Head of caudate nucleus (tissue), 42 donors: ENCODE measurements around the gene EDRF1.

Source experiments
- DNase-seq, 42 donors: peaks; one replicate each; pipeline versions ENCODE4 v3.0.0 to v3.0.0-alpha.2; 2020 to 2021; ENCODE audit warnings: mixed read lengths in 7 of 42
- intact Hi-C: fragments of 100-400 bp; cut with DNase I; formaldehyde crosslinking; loops from one replicate; pipeline ENCODE4 v1.15.0; 2022

The EDRF1 gene

GRCh38 chr10:125778556-125778955 is 59.0 kb downstream of the EDRF1 start:
- DNase-seq: no peak
- intact Hi-C loops: no loop called here

GRCh38 chr10:125779403-125780327 is 60.2 kb downstream of the EDRF1 start:
- intact Hi-C loops: no loop called here
- peak in 2 of 42 donors; percentile 19 to 30 for DNase-seq

GRCh38 chr10:125781374-125781773 is 61.9 kb downstream of the EDRF1 start:
- peak in 1 of 42 donors; percentile 36 for DNase-seq
- intact Hi-C loops: no loop called here

GRCh38 chr10:125782054-125782453 is 62.5 kb downstream of the EDRF1 start:
- intact Hi-C loops: no loop called here
- peak in 2 of 42 donors; percentile 14 to 18 for DNase-seq

- DNase-seq: no peak
- intact Hi-C loops: no loop called here
Observed at GRCh38 chr10:125782616-125783015, 63.1 kb downstream of the EDRF1 start.

- peak in 1 of 42 donors; percentile 1 for DNase-seq
- intact Hi-C loops: no loop called here
Observed at GRCh38 chr10:125783408-125783807, 63.9 kb downstream of the EDRF1 start.

- DNase-seq: no peak
- intact Hi-C loops: no loop called here
Observed at GRCh38 chr10:125783957-125784356, 64.4 kb downstream of the EDRF1 start.

GRCh38 chr10:125785791-125786190 is 66.3 kb downstream of the EDRF1 start:
- intact Hi-C loops: no loop called here
- no peak for DNase-seq

GRCh38 chr10:125788156-125789034 is 68.9 kb downstream of the EDRF1 start:
- intact Hi-C loops: no loop called here
- no peak for DNase-seq

GRCh38 chr10:125792342-125793300 is 73.1 kb downstream of the EDRF1 start:
- intact Hi-C loops: no loop called here
- DNase-seq: peak in 1 of 42 donors; percentile 19

- DNase-seq: peak; percentile 57 to 95 (median 86)
- intact Hi-C loops: no loop called here
Observed at GRCh38 chr10:125795128-125795527, 75.6 kb downstream of the EDRF1 start.

GRCh38 chr10:125795637-125796190 is 76.2 kb downstream of the EDRF1 start:
- intact Hi-C loops: no loop called here
- no peak for DNase-seq

GRCh38 chr10:125797424-125797823 is 77.9 kb downstream of the EDRF1 start:
- peak in 5 of 42 donors; percentile 8 to 46 (median 26) for DNase-seq
- intact Hi-C loops: no loop called here

GRCh38 chr10:125797994-125798662 is 78.6 kb downstream of the EDRF1 start:
- DNase-seq: peak in 1 of 42 donors; percentile 3
- intact Hi-C loops: no loop called here

- intact Hi-C loops: no loop called here
- peak in 1 of 42 donors; percentile 7 for DNase-seq
Observed at GRCh38 chr10:125799451-125800182, 80.1 kb downstream of the EDRF1 start.

GRCh38 chr10:125801574-125801973 is 82.1 kb downstream of the EDRF1 start:
- no peak for DNase-seq
- intact Hi-C loops: no loop called here

- DNase-seq: peak in 1 of 42 donors; percentile 16
- intact Hi-C loops: no loop called here
Observed at GRCh38 chr10:125802131-125802530, 82.6 kb downstream of the EDRF1 start.
